HUES48 (cell line): ENCODE data around the gene ST6GAL1.
"Not testable (repeated sequence)": the region's sequence is repeated elsewhere in the genome, so short reads cannot be mapped to it uniquely, and the experiment has no call there.

Source experiments
- H3K27ac ChIP-seq: one replicate; pipeline ENCODE4 v1.7.0; 2013; ENCODE audit warnings: low read depth, low read length, inconsistent platforms
- H3K27me3 ChIP-seq: 2 replicates; pipeline ENCODE4 v1.6.1; 2013; ENCODE audit warnings: mild to moderate bottlenecking, low read length; ENCODE audit not compliant: control insufficient read depth, insufficient read depth
- H3K36me3 ChIP-seq: 2 replicates; pipeline ENCODE4 v1.6.1; 2013; ENCODE audit warnings: low read length; ENCODE audit not compliant: control insufficient read depth, insufficient read depth
- H3K4me1 ChIP-seq: 2 replicates; pipeline ENCODE4 v1.6.1; 2013; ENCODE audit warnings: mild to moderate bottlenecking, low read length; ENCODE audit not compliant: control insufficient read depth, insufficient read depth
- H3K4me3 ChIP-seq: 2 replicates; pipeline ENCODE4 v1.5.1; 2013; ENCODE audit warnings: mild to moderate bottlenecking, low read depth, low read length
- H3K9ac ChIP-seq: 2 replicates; pipeline ENCODE4 v1.6.1; 2013; ENCODE audit warnings: mild to moderate bottlenecking, low read depth, low read length, moderate library complexity
- H3K9me3 ChIP-seq: 2 replicates; pipeline ENCODE4 v1.6.1; 2013; ENCODE audit warnings: low read length; ENCODE audit not compliant: control insufficient read depth, insufficient read depth

Gene ST6GAL1

GRCh38 chr3:186962445-186962844 is 32.1 kb downstream of the ST6GAL1 start:
- H3K4me3 ChIP-seq = no peak overlapping the region
- no peaks in the 10 kb centered on the region for H3K9me3 ChIP-seq
- no peaks in the 10 kb centered on the region for H3K27me3 ChIP-seq
- peaks cover 32% of the 10 kb centered on the region for H3K36me3 ChIP-seq
- no peak overlapping the region for H3K27ac ChIP-seq
- H3K4me1 ChIP-seq = peaks cover 42% of the 10 kb centered on the region
- no peak overlapping the region for H3K9ac ChIP-seq

- no peaks in the 10 kb centered on the region for H3K9me3 ChIP-seq
- H3K4me3 ChIP-seq = no peak overlapping the region
- H3K36me3 ChIP-seq = peaks cover 44% of the 10 kb centered on the region
- no peak overlapping the region for H3K9ac ChIP-seq
- no peaks in the 10 kb centered on the region for H3K27me3 ChIP-seq
- H3K4me1 ChIP-seq = peaks cover 42% of the 10 kb centered on the region
- H3K27ac ChIP-seq = peak overlapping the region; percentile 93
Measured at GRCh38 chr3:186963636-186964035, 33.3 kb downstream of the ST6GAL1 start.

- no peak overlapping the region for H3K9ac ChIP-seq
- peaks cover 44% of the 10 kb centered on the region for H3K36me3 ChIP-seq
- H3K27me3 ChIP-seq = no peaks in the 10 kb centered on the region
- peak overlapping the region; percentile 93 for H3K27ac ChIP-seq
- H3K9me3 ChIP-seq = no peaks in the 10 kb centered on the region
- peaks cover 42% of the 10 kb centered on the region for H3K4me1 ChIP-seq
- H3K4me3 ChIP-seq = no peak overlapping the region
Measured at GRCh38 chr3:186964071-186964470, 33.7 kb downstream of the ST6GAL1 start.

GRCh38 chr3:186964616-186965015 is 34.3 kb downstream of the ST6GAL1 start:
- H3K36me3 ChIP-seq = peaks cover 49% of the 10 kb centered on the region
- no peaks in the 10 kb centered on the region for H3K9me3 ChIP-seq
- no peak overlapping the region for H3K9ac ChIP-seq
- peak overlapping the region; percentile 93 for H3K27ac ChIP-seq
- H3K4me1 ChIP-seq = peaks cover 42% of the 10 kb centered on the region
- H3K4me3 ChIP-seq = no peak overlapping the region; the same call in 1 of the 2 replicates
- no peaks in the 10 kb centered on the region for H3K27me3 ChIP-seq

GRCh38 chr3:186965141-186965879 is 35.0 kb downstream of the ST6GAL1 start:
- Histone ChIP-seq H3K4me3 (no peak overlapping the region; the same call in 1 of the 2 replicates), H3K9me3 (no peaks in the 10 kb centered on the region), H3K9ac (no peak overlapping the region; the same call in 1 of the 2 replicates), H3K4me1 (peaks cover 42% of the 10 kb centered on the region), H3K27me3 (no peaks in the 10 kb centered on the region), H3K36me3 (peaks cover 52% of the 10 kb centered on the region), H3K27ac (peak overlapping the region; percentile 93)

- Histone ChIP-seq H3K9ac (no peak overlapping the region), H3K27ac (no peak overlapping the region), H3K9me3 (no peaks in the 10 kb centered on the region), H3K4me3 (no peak overlapping the region), H3K4me1 (peaks cover 39% of the 10 kb centered on the region), H3K27me3 (no peaks in the 10 kb centered on the region), H3K36me3 (peaks cover 61% of the 10 kb centered on the region)
Measured at GRCh38 chr3:186966406-186966805, 36.1 kb downstream of the ST6GAL1 start.

GRCh38 chr3:186967236-186967635 is 36.9 kb downstream of the ST6GAL1 start:
- Histone ChIP-seq H3K36me3 (peaks cover 69% of the 10 kb centered on the region), H3K4me1 (peaks cover 31% of the 10 kb centered on the region)
- H3K9ac ChIP-seq, H3K4me3 ChIP-seq, H3K27me3 ChIP-seq, H3K9me3 ChIP-seq, H3K27ac ChIP-seq: not testable (repeated sequence)

- Histone ChIP-seq H3K36me3 (peaks cover 73% of the 10 kb centered on the region), H3K4me1 (peaks cover 27% of the 10 kb centered on the region), H3K9me3 (no peaks in the 10 kb centered on the region), H3K9ac (no peak overlapping the region), H3K4me3 (no peak overlapping the region), H3K27me3 (no peaks in the 10 kb centered on the region), H3K27ac (no peak overlapping the region)
Measured at GRCh38 chr3:186967686-186968085, 37.4 kb downstream of the ST6GAL1 start.

- Histone ChIP-seq H3K27me3 (no peaks in the 10 kb centered on the region), H3K9ac (no peak overlapping the region), H3K9me3 (no peaks in the 10 kb centered on the region), H3K4me1 (peaks cover 11% of the 10 kb centered on the region), H3K4me3 (no peak overlapping the region), H3K27ac (no peak overlapping the region), H3K36me3 (peaks cover 76% of the 10 kb centered on the region)
Measured at GRCh38 chr3:186969607-186970006, 39.3 kb downstream of the ST6GAL1 start.

GRCh38 chr3:186971106-186971505 is 40.8 kb downstream of the ST6GAL1 start:
- H3K4me3 ChIP-seq, H3K4me1 ChIP-seq, H3K27ac ChIP-seq, H3K9ac ChIP-seq, H3K9me3 ChIP-seq, H3K27me3 ChIP-seq: not testable (repeated sequence)
- peaks cover 82% of the 10 kb centered on the region for H3K36me3 ChIP-seq

GRCh38 chr3:186971578-186971977 is 41.3 kb downstream of the ST6GAL1 start:
- peaks cover 81% of the 10 kb centered on the region for H3K36me3 ChIP-seq
- no peaks in the 10 kb centered on the region for H3K4me1 ChIP-seq
- no peaks in the 10 kb centered on the region for H3K9me3 ChIP-seq
- no peak overlapping the region for H3K27ac ChIP-seq
- H3K4me3 ChIP-seq = no peak overlapping the region
- no peak overlapping the region for H3K9ac ChIP-seq
- no peaks in the 10 kb centered on the region for H3K27me3 ChIP-seq
